Heart left ventricle (tissue), 13 donors: Measurements from ENCODE around the gene CHEK2.
"Not testable (repeated sequence)": the region's sequence is repeated elsewhere in the genome, so short reads cannot be mapped to it uniquely, and the experiment has no call there.

Experiments used
- CTCF ChIP-seq, 12 donors: fragments of 200-600 bp; sonication (generic) in 4 of 12; IDR thresholded peaks; one replicate each; pipeline versions ENCODE4 v1.5.0 to v1.8.0; 2018 to 2022; ENCODE audit warnings: antibody characterized with exemption in 12 of 12, mild to moderate bottlenecking in 5 of 12
- POLR2A ChIP-seq, 2 donors: fragments of 450-650 bp; IDR thresholded peaks; one replicate each; pipeline ENCODE4 v1.6.1; 2017; ENCODE audit warnings: antibody characterized with exemption in 2 of 2, mild to moderate bottlenecking in 2 of 2, moderate library complexity in 2 of 2
- donor health status: ischemic (EF 13 %, LVEDD 7.1; RV severe dilation, severe dysfunction).
- donor health status: DM: no; HTN: yes; CAD: no.
- donor health status: DM: no; HTN: no; CAD: no.
- donor health status: ischemic (EF 25% LVEDD 6.9; RV normal size, moderate dysfunction).
- donor health status: ischemic (EF 25% LVEDD 5.7; RV mildly dilated, moderate dysfunction).
- donor health status: ischemic (EF 35%, LVEDD 5.7; RV mildly dilated, moderate dysfunction).
- donor health status: nonischemic (EF 11% LVEDD 7.7; RV severe dilation, severe dysfunction).
- donor health status: DM: yes; HTN: yes; CAD: no.
- donor health status: PGD.
- donor health status: ischemic (EF 29% LVEDD 5.4; RV normal size, mild dysfunction).
- donor health status: nonischemic (EF 23%, LVEDD 6.1; RV moderate dilation, normal function).

- TF ChIP-seq POLR2A, CTCF (IDR thresholded peaks at IDR 0.05): not testable (repeated sequence)
Observed at GRCh38 chr22:28754512-28754911, 12.9 kb upstream of the CHEK2 start.
